ENCODE data around the gene TBC1D3I. TPM values are rescaled to one million over a fixed set of nuclear protein-coding genes. Genes with fewer than 3 reads are reported as not detected.
"Not testable (repeated sequence)": the region's sequence is repeated elsewhere in the genome, so short reads cannot be mapped to it uniquely, and the experiment has no call there.

TBC1D3I gene
- not detected for polyA plus RNA-seq (ENCODE audit: insufficient read length in 3 of 3)

- not testable (repeated sequence) for DNase-seq (ENCODE audit: low read depth in 3 of 3, low spot score in 2 of 3)
Measured at GRCh38 chr17:36264470-36264869, at the start of gene TBC1D3I. TBC1D3I (minus strand) TSS chr17:36264570; CDS start chr17:36262985, 1,585 bp downstream.

DNA sequence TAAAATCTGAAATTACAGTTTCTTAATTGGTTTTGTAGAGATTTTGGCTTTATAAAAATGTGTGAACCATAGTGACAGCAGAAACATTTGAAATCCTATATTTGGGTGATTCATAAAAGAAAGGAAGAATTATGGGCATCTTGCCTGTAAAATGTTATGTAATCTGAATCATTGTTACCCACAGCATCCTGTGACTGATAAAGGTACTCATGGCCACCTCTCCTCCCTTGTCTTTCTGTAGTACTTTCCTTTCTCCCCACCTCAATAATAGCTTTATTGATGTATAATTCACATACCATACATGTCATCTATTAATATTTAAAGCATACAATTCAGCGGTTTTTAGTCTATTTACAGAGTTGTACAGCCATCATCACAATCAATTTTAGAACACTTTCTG, 30.8 kb upstream of the TBC1D3I start:
- not testable (repeated sequence) for DNase-seq (ENCODE audit: low read depth in 3 of 3, low spot score in 2 of 3)

DNA sequence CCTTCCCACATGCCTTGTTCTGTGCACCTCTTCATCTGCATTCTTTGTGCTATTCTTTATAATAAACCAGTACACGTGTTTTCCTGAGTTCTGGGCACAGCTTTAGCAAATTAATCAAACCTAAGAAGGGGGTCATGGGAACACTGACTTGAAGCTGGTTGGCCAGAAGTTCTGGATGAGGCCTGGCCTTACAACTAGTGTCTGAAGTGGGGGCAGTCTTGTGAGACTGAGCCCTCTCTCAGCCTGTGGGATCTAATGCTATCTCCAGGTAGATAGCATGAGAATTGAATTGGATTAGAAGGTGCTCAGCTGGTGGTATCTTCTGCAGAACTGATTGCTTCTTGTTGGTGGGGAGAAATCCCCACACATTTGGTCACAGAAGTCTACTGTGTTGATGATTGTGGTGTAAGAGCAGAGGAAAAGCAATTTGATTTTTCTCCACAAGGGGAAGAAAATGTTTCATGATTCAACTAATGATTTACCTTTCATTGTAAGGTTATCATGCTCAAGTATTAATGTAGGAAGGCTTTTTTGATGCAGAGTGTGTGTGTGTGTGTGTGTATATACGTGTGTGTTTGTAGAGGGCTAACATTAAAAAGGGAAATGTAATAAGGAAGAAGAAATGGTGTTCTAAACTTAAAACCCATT, 25.7 kb upstream of the TBC1D3I start:
- not testable (repeated sequence) for DNase-seq (ENCODE audit: low read depth in 3 of 3, low spot score in 2 of 3)

DNA sequence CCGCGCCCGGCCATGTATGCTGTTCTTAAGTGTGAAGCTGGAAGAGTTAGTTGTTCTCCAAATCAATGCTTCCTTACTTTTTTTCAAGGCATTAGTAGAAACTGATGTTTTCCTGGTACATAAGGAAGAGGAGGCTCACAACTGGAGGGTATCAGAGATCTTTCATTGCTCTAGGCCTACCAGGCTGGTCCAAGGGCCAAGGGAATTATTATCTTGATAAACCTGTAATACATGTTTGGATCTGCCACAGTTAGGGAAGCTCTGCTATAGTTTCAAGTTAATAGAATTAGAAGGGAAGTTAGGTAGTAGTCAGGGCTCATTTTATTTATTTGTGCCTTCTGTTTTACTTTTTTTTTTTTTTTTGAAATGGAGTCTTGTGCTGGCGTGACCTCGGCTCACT, 19.8 kb upstream of the TBC1D3I start:
- not testable (repeated sequence) for DNase-seq (ENCODE audit: low read depth in 3 of 3, low spot score in 2 of 3)

DNA sequence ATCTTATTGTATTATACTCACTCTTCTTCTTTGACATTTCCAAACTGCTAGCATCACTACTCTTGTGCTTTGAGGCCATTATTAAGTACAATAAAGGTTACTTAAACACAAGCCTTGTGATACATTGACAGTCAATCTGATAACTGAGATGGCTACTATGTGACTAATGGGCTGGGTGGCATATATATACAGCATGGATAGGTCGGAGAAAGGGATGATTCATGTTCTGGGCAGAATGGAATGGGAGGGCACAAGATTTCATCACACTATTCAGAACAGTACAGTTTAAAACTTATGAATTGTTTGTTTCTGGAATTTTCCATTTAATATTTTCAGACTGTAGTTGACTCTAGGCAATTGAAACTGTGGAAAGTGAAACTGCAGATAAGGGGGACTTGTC, 18.9 kb upstream of the TBC1D3I start:
- not testable (repeated sequence) for DNase-seq (ENCODE audit: low read depth in 3 of 3, low spot score in 2 of 3)

- not testable (repeated sequence) for DNase-seq (ENCODE audit: low read depth in 3 of 3, low spot score in 2 of 3)
Measured at GRCh38 chr17:36242046-36242445, 22.3 kb downstream of the TBC1D3I start.

- DNase-seq (ENCODE audit: low read depth in 3 of 3, low spot score in 2 of 3), result not testable (repeated sequence)
Measured at GRCh38 chr17:36229644-36230043, 34.7 kb downstream of the TBC1D3I start.

- not testable (repeated sequence) for DNase-seq (ENCODE audit: low read depth in 3 of 3, low spot score in 2 of 3)
Measured at GRCh38 chr17:36222967-36223366, 41.4 kb downstream of the TBC1D3I start.

GRCh38 chr17:36221581-36222100, 42.7 kb downstream of the TBC1D3I start:
- not testable (repeated sequence) for DNase-seq (ENCODE audit: low read depth in 3 of 3, low spot score in 2 of 3)

GRCh38 chr17:36220737-36221580, 43.4 kb downstream of the TBC1D3I start:
- not testable (repeated sequence) for DNase-seq (ENCODE audit: low read depth in 3 of 3, low spot score in 2 of 3)

DNA sequence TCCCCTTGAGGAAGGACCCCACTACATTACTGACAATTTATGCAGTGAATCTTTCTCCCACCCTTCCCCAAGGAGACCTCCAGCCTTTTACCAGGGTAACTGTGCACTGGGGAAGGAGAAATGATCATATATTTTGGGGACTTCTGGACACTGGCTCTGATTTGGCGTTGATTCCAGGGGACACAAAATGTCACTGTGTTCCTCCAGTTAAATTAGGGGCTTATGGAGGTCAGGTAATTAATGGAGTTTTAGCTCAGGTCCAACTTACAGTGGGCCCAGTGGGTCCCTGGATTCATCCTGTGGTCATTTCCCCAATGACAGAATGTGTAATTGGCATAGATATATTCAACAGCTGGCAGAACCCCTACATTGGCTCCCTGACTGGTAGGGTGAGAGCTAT, 44.8 kb downstream of the TBC1D3I start:
- not testable (repeated sequence) for DNase-seq (ENCODE audit: low read depth in 3 of 3, low spot score in 2 of 3)

DNA sequence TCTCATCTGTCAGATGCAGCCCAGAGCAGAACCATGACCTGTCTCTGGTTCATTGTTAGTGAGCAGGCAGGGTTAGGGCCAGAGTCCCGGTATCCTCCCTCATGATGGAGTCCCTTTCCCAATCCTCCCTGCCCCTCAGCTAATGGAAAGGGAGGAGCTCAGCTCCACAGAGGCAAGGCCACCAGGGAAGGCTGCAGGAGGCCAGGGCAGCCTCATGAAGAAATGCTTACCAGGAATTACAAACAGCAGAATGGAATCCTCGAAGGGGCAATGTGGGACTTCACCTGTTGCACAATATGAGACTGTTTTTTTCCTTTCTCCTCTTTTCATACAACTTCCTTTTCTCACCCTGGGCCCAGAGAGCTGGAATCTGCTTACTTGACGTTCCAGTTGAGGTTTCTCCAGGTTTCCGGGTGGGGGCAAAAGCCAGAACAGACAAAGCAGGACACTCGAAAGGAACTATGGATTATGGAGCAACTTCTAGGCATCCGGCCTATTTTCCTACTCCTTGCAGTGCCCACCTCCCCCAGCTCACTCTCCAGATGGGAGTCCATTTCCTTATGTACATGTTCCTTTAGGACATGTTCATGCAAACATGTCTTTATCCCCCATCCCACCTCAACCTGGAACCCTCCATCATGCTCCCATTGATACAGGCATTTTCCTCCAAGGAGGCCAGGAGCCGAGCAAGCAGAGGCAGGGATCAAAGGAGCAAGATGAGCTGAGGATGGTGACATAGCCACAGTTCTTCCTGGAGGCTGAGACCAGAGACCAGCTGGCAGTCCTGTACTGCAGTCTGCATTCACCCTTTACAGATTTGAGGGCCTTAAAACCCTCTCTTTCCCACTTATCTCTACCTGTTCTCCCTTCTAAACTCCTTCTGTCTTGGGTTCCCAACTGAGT, 48.7 kb downstream of the TBC1D3I start:
- not testable (repeated sequence) for DNase-seq (ENCODE audit: low read depth in 3 of 3, low spot score in 2 of 3)

DNA sequence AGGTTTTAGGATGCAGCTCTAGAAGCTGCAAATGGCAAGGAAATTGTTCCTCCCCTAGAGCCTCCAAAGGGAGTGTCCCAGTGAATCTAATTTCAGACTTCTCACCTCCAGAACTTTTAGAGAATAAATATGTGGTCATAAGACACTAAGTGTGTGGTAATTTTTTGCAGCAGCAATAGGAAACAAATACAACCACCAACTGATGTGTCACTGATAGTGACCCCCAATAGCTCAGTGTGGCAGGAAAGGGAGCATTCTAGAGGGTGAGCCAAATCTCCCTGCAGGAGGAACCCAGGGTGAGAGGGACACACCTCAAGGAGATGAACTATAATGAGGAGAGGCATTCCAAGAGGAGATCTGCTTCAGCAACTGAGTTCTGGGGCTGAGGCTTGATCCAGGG, 49.5 kb downstream of the TBC1D3I start:
- no peak for DNase-seq (ENCODE audit: low read depth in 3 of 3, low spot score in 2 of 3)

- no peak for DNase-seq (ENCODE audit: low read depth in 3 of 3, low spot score in 2 of 3)
Measured at GRCh38 chr17:36213695-36214094, 50.7 kb downstream of the TBC1D3I start.

GRCh38 chr17:36212966-36213365, 51.4 kb downstream of the TBC1D3I start:
- no peak for DNase-seq (ENCODE audit: low read depth in 3 of 3, low spot score in 2 of 3)

GRCh38 chr17:36212272-36212605, 52.1 kb downstream of the TBC1D3I start:
- no peak for DNase-seq (ENCODE audit: low read depth in 3 of 3, low spot score in 2 of 3)

GRCh38 chr17:36211484-36212271, 52.7 kb downstream of the TBC1D3I start:
- DNase-seq (ENCODE audit: low read depth in 3 of 3, low spot score in 2 of 3), result not testable (repeated sequence)

GRCh38 chr17:36210439-36211211, 53.7 kb downstream of the TBC1D3I start, which contains the start of gene CCL4L2:
CCL4L2 (plus strand) TSS chr17:36211063.
- not testable (repeated sequence) for DNase-seq (ENCODE audit: low read depth in 3 of 3, low spot score in 2 of 3)

- no peak for DNase-seq (ENCODE audit: low read depth in 3 of 3, low spot score in 2 of 3)
Measured at GRCh38 chr17:36209575-36209974, 54.8 kb downstream of the TBC1D3I start.

Measured in right renal cortex interstitium (tissue), 3 donors.